ENCODE measurements around the gene NTN1.

- TF ChIP-seq EZH2 (IDR thresholded peaks at IDR 0.05) (no peak), POLR2AphosphoS5 (IDR thresholded peaks at IDR 0.05; ENCODE audit: borderline replicate concordance, low read depth, low read length) (no peak)
Observed at GRCh38 chr17:9037736-9038135, 16.4 kb downstream of the NTN1 start.
